Measurements from ENCODE around the gene HRH2.

GRCh38 chr5:175664723-175665122, 6.9 kb downstream of the HRH2 start:
- TF ChIP-seq CTCF (IDR thresholded peaks at IDR 0.05) (no peak), POLR2A (IDR thresholded peaks at IDR 0.05) (no peak)
